Activated CD4-positive, alpha-beta T cell treated with anti-CD3 and anti-CD28 coated beads, Interleukin-2, amount 50 U/mL, for 48 hours (primary cell): ENCODE data around the gene EME2.
A peak's percentile ranks its signal among the peaks of the same experiment; 100 is the strongest.

Experiments used
- DNase-seq, 2 experiments: peaks; one replicate each; pipeline ENCODE4 v3.0.0-alpha.2; 2020

EME2 gene

GRCh38 chr16:1820946-1821290, 48.3 kb downstream of the EME2 start:
- no peak for DNase-seq

DNA sequence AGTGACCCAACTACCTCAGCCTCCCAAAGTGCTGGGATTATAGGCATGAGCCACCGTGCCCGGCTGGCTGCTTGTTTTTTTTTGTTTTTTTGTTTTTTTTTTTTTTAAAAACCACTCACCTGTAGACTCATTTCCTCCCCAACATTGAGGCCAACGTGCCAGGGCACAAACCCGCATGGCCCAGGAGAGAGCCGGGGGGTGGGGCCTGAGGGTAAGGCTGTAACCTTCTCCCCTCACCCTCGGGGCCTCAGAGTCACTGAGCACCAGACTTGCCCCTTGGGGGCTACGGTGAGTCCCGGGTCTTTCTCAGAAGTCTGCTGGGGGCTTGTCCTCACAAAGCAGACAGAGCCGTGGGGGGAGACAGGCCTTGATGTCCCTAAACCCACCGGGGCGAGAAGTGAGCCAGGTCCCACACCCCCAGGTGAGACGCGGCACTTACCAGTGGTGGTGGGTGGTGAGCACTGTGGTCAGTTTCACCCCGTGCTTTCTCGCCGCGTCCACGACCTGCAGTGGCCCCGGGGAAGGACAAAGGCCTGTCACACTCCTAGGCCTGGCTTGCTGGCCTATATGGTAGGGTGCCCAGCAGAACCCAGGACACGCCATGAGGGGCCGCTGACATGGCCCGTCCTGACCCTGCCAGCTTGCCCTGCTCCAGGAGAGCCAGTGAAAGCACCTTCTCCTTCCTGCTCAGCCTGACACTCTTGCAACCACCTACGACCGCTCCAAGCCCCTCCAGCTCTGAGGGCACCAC, 49.4 kb downstream of the EME2 start:
- DNase-seq = no peak

DNA sequence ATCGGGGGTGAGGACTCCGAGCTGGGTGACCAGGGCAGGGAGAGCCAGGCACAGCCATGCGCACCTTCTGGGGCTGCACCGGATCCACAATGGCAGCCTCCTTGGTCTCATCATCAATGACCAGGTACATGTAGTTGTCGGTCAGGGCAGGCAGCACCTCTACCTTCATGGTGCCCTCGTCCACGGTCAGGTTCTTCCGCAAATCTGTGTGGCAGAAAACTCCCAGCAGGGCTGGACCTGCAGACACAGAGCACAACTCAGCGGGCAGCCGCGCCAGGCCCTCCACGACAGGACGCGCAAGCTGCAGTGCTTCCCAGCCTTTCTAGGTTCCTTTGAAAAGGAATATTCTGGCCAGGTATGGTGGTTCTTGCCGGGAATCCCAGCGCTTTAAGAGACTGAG, 50.2 kb downstream of the EME2 start:
- DNase-seq = no peak

DNA sequence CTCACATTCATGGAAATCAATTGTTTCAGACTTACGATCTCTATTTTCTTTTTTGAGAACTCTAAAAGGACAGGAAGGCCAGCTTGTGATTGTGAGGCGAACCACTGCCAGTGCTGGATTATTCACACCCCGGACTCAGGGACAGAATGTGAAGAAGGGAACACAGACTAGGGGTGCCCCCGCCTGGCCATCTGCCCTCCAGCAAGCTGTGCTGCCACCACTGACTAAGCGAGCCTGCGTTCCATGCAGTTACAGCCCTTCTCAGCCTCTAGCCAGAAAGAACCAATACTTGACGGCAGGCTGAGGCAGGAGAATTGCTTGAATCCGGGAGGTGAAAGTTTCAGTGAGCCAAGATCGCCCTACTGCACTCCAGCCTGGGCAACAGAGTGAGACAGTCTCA, 51.2 kb downstream of the EME2 start:
- peak in 1 of 2 experiments; percentile 9 for DNase-seq

- DNase-seq = no peak
Observed at GRCh38 chr16:1825381-1825863, 52.8 kb downstream of the EME2 start.
